C4-2B (cell line): ENCODE results near the gene POLR2L.

ENCODE experiments used
- CTCF ChIP-seq: fragments of 450-650 bp; conservative IDR thresholded peaks from 2 replicates; pipeline ENCODE4 v1.5.1; 2017; ENCODE audit warnings: mild to moderate bottlenecking
- ZFX ChIP-seq: fragments of 450-650 bp; IDR thresholded peaks from 2 replicates; pipeline ENCODE4 v1.6.1; 2017

- TF ChIP-seq CTCF (no peak), ZFX (no peak)
Measured at GRCh38 chr11:831961-832528, 10.3 kb downstream of the POLR2L start.
